Measurements from ENCODE around the gene CENPP.

The CENPP gene

GRCh38 chr9:92312887-92313623 is 12.7 kb upstream of the CENPP start:
- DNase-seq (ENCODE audit: low read depth): peak; percentile 23
- no peak overlapping the region for H3K4me3 ChIP-seq (ENCODE audit: low read depth, low read length)
- no peak for TF ChIP-seq CTCF (conservative IDR thresholded peaks at IDR 0.05; ENCODE audit: low read depth, low read length)

GRCh38 chr9:92313624-92314012 is 12.1 kb upstream of the CENPP start:
- no peak for TF ChIP-seq CTCF (conservative IDR thresholded peaks at IDR 0.05; ENCODE audit: low read depth, low read length)

GRCh38 chr9:92315456-92315855 is 10.3 kb upstream of the CENPP start:
- TF ChIP-seq CTCF (conservative IDR thresholded peaks at IDR 0.05; ENCODE audit: low read depth, low read length): no peak
- no peak for DNase-seq (ENCODE audit: low read depth)
- no peak overlapping the region for H3K4me3 ChIP-seq (ENCODE audit: low read depth, low read length)

More at GRCh38 chr9:92313624-92314012, 12.1 kb upstream of the CENPP start:
- no peak overlapping the region for H3K4me3 ChIP-seq (ENCODE audit: low read depth, low read length)
- no peak for DNase-seq (ENCODE audit: low read depth)

- H3K4me3 ChIP-seq (ENCODE audit: low read depth, low read length): peak overlapping the region; percentile 85
- no peak for TF ChIP-seq CTCF (conservative IDR thresholded peaks at IDR 0.05; ENCODE audit: low read depth, low read length)
- DNase-seq (ENCODE audit: low read depth): no peak
Observed at GRCh38 chr9:92324431-92324830, 1.3 kb upstream of the CENPP start.

GRCh38 chr9:92324889-92325268 is 874 bp upstream of the CENPP start:
- DNase-seq (ENCODE audit: low read depth): no peak
- H3K4me3 ChIP-seq (ENCODE audit: low read depth, low read length): peak overlapping the region; percentile 85
- no peak for TF ChIP-seq CTCF (conservative IDR thresholded peaks at IDR 0.05; ENCODE audit: low read depth, low read length)

- no peak for DNase-seq (ENCODE audit: low read depth)
- peak overlapping the region; percentile 85 for H3K4me3 ChIP-seq (ENCODE audit: low read depth, low read length)
- no peak for TF ChIP-seq CTCF (conservative IDR thresholded peaks at IDR 0.05; ENCODE audit: low read depth, low read length)
Observed at GRCh38 chr9:92325991-92326500, 293 bp downstream of the CENPP start.

GRCh38 chr9:92327283-92327850 is 1.6 kb downstream of the CENPP start:
- H3K4me3 ChIP-seq (ENCODE audit: low read depth, low read length): no peak overlapping the region
- TF ChIP-seq CTCF (conservative IDR thresholded peaks at IDR 0.05; ENCODE audit: low read depth, low read length): no peak
- no peak for DNase-seq (ENCODE audit: low read depth)
